HepG2 (cell line): ENCODE results near the gene PLEKHG5. TPM values are rescaled to one million over a fixed set of nuclear protein-coding genes. Genes with fewer than 3 reads are reported as not detected.

Experiments
- AGO1 ChIP-seq: fragments of 200-400 bp; formaldehyde crosslinking; IDR thresholded peaks from 2 replicates; pipeline ENCODE4 v1.6.1; 2017; ENCODE audit warnings: mild to moderate bottlenecking, low read depth, low read length, moderate library complexity; ENCODE audit not compliant: poor library complexity, severe bottlenecking
- LBX2 ChIP-seq: sonication (generic); formaldehyde crosslinking; IDR thresholded peaks from 2 replicates; pipeline ENCODE4 v1.5.0; 2020; ENCODE audit warnings: missing genetic modification reagents, mild to moderate bottlenecking, borderline replicate concordance
- PATZ1 ChIP-seq: sonication (generic); formaldehyde crosslinking; IDR thresholded peaks from 2 replicates; pipeline ENCODE4 v1.4.0; 2020; ENCODE audit warnings: missing genetic modification reagents
- POLR2G ChIP-seq: fragments of 200-400 bp; formaldehyde crosslinking; IDR thresholded peaks from 2 replicates; pipeline ENCODE4 v1.6.1; 2018; ENCODE audit warnings: mild to moderate bottlenecking, low read depth, low read length, moderate library complexity
- USF2 ChIP-seq, 2 experiments: sonication (generic) in 1 of 2; formaldehyde crosslinking in 1 of 2; IDR thresholded peaks; 2 replicates each; pipeline versions ENCODE4 v1.5.1 to v1.6.1; 2011 to 2020; ENCODE audit warnings: borderline replicate concordance in 1 of 2, low read depth in 1 of 2, low read length in 1 of 2, mild to moderate bottlenecking in 1 of 2, missing genetic modification reagents in 1 of 2, moderate library complexity in 1 of 2
- ZNF230 ChIP-seq: sonication (generic); formaldehyde crosslinking; IDR thresholded peaks from 2 replicates; pipeline ENCODE4 v1.4.0; 2020; ENCODE audit warnings: mild to moderate bottlenecking, missing genetic modification reagents
- polyA plus RNA-seq, 8 experiments: library from polyadenylated mRNA; depleted of rRNA in 3 of 8; stranded (reverse) in 7 of 8; unstranded in 1 of 8; fragments of >200 nt; fragmentation: Illumina TruSeq in 4 of 8; extraction: Trizol in 4 of 8; gene quantifications; 2 replicates each; pipeline versions ENCODE4 v1.2.1 to v1.2.3, GENCODE V29; 2011 to 2016; ENCODE audit warnings: low read depth in 4 of 8, missing spikeins in 1 of 8, mixed read lengths in 1 of 8; ENCODE audit not compliant: insufficient read depth in 1 of 8
- total RNA-seq, 5 experiments: library from RNA; depleted of rRNA; stranded (reverse); fragments of >200 nt; fragmentation: Illumina TruSeq; extraction: Trizol; gene quantifications; 2 replicates each; pipeline ENCODE4 v1.2.3, GENCODE V29; 2016; ENCODE audit warnings: low read depth in 1 of 5
- TF ChIP-seq, protein P1 (sequence below): sonication (generic); formaldehyde crosslinking; IDR thresholded peaks from one replicate; pipeline ENCODE4 v1.5.1; 2020; ENCODE audit warnings: mild to moderate bottlenecking, missing genetic modification reagents; ENCODE audit errors: not compliant biosample characterization
- TF ChIP-seq, protein P2 (sequence below): sonication (generic); formaldehyde crosslinking; conservative IDR thresholded peaks from 2 replicates; pipeline ENCODE4 v1.4.0; 2020; ENCODE audit warnings: mild to moderate bottlenecking, missing genetic modification reagents, moderate library complexity
- TF ChIP-seq, protein P3 (sequence below): sonication (generic); formaldehyde crosslinking; IDR thresholded peaks from 2 replicates; pipeline ENCODE4 v1.8.0; 2022; ENCODE audit warnings: mild to moderate bottlenecking, missing genetic modification reagents, moderate library complexity

Gene PLEKHG5
- total and polyA plus RNA-seq, 2 of the 13 experiments (the other 11 are each of a cell fraction or from before 2014, with no cell fraction given): 1.9 to 3.5 TPM

- TF ChIP-seq USF2 (IDR thresholded peaks at IDR 0.05; ENCODE audit: low read depth, low read length) (no peak), USF2 (CRISPR knock-in tag; IDR thresholded peaks at IDR 0.05; ENCODE audit: borderline replicate concordance) (no peak), LBX2 (CRISPR knock-in tag) (peak; percentile 52; the same call in 1 of the 2 replicates), POLR2G (0 out of 2 replicates have a peak, but pooled peaks have one; percentile 21), PATZ1 (CRISPR knock-in tag) (peak; percentile 61), ZNF230 (CRISPR knock-in tag) (peak; percentile 38; the same call in 1 of the 2 replicates), AGO1 (no peak)
- TF ChIP-seq, protein P1, sequence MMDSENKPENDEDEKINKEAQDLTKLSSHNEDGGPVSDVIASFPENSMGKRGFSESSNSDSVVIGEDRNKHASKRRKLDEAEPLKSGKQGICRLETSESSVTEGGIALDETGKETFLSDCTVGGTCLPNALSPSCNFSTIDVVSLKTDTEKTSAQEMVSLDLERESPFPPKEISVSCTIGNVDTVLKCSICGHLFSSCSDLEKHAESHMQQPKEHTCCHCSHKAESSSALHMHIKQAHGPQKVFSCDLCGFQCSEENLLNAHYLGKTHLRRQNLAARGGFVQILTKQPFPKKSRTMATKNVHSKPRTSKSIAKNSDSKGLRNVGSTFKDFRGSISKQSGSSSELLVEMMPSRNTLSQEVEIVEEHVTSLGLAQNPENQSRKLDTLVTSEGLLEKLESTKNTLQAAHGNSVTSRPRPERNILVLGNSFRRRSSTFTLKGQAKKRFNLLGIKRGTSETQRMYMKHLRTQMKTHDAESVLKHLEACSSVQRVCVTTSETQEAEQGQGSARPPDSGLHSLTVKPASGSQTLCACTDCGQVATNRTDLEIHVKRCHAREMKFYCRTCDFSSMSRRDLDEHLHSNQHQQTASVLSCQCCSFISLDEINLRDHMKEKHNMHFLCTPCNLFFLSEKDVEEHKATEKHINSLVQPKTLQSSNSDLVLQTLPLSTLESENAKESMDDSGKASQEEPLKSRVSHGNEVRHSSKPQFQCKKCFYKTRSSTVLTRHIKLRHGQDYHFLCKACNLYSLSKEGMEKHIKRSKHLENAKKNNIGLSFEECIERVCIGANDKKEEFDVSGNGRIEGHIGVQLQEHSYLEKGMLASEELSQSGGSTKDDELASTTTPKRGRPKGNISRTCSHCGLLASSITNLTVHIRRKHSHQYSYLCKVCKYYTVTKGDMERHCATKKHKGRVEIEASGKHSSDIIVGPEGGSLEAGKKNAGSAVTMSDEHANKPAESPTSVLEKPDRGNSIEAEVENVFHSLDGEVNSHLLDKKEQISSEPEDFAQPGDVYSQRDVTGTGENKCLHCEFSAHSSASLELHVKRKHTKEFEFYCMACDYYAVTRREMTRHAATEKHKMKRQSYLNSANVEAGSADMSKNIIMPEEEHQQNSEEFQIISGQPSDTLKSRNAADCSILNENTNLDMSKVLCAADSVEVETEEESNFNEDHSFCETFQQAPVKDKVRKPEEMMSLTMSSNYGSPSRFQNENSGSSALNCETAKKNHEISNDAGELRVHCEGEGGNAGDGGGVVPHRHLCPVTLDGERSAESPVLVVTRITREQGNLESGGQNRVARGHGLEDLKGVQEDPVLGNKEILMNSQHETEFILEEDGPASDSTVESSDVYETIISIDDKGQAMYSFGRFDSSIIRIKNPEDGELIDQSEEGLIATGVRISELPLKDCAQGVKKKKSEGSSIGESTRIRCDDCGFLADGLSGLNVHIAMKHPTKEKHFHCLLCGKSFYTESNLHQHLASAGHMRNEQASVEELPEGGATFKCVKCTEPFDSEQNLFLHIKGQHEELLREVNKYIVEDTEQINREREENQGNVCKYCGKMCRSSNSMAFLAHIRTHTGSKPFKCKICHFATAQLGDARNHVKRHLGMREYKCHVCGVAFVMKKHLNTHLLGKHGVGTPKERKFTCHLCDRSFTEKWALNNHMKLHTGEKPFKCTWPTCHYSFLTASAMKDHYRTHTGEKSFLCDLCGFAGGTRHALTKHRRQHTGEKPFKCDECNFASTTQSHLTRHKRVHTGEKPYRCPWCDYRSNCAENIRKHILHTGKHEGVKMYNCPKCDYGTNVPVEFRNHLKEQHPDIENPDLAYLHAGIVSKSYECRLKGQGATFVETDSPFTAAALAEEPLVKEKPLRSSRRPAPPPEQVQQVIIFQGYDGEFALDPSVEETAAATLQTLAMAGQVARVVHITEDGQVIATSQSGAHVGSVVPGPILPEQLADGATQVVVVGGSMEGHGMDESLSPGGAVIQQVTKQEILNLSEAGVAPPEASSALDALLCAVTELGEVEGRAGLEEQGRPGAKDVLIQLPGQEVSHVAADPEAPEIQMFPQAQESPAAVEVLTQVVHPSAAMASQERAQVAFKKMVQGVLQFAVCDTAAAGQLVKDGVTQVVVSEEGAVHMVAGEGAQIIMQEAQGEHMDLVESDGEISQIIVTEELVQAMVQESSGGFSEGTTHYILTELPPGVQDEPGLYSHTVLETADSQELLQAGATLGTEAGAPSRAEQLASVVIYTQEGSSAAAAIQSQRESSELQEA (CRISPR knock-in tag): peak; percentile 48
- TF ChIP-seq, protein P2, sequence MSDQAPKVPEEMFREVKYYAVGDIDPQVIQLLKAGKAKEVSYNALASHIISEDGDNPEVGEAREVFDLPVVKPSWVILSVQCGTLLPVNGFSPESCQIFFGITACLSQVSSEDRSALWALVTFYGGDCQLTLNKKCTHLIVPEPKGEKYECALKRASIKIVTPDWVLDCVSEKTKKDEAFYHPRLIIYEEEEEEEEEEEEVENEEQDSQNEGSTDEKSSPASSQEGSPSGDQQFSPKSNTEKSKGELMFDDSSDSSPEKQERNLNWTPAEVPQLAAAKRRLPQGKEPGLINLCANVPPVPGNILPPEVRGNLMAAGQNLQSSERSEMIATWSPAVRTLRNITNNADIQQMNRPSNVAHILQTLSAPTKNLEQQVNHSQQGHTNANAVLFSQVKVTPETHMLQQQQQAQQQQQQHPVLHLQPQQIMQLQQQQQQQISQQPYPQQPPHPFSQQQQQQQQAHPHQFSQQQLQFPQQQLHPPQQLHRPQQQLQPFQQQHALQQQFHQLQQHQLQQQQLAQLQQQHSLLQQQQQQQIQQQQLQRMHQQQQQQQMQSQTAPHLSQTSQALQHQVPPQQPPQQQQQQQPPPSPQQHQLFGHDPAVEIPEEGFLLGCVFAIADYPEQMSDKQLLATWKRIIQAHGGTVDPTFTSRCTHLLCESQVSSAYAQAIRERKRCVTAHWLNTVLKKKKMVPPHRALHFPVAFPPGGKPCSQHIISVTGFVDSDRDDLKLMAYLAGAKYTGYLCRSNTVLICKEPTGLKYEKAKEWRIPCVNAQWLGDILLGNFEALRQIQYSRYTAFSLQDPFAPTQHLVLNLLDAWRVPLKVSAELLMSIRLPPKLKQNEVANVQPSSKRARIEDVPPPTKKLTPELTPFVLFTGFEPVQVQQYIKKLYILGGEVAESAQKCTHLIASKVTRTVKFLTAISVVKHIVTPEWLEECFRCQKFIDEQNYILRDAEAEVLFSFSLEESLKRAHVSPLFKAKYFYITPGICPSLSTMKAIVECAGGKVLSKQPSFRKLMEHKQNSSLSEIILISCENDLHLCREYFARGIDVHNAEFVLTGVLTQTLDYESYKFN: peak; percentile 65; the same call in 1 of the 2 replicates
- TF ChIP-seq, protein P3, sequence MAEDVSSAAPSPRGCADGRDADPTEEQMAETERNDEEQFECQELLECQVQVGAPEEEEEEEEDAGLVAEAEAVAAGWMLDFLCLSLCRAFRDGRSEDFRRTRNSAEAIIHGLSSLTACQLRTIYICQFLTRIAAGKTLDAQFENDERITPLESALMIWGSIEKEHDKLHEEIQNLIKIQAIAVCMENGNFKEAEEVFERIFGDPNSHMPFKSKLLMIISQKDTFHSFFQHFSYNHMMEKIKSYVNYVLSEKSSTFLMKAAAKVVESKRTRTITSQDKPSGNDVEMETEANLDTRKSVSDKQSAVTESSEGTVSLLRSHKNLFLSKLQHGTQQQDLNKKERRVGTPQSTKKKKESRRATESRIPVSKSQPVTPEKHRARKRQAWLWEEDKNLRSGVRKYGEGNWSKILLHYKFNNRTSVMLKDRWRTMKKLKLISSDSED: no peak
Observed at GRCh38 chr1:6450005-6450450, 41.4 kb downstream of the PLEKHG5 start (continued).
